ENCODE results near the gene BOLA3. TPM values are rescaled to one million over a fixed set of nuclear protein-coding genes. Genes with fewer than 3 reads are reported as not detected.

Gene BOLA3
- total and polyA plus RNA-seq, 2 donors (not counting 1 experiment from before 2014, with no cell fraction given): 6.5 to 8.5 TPM

DNA sequence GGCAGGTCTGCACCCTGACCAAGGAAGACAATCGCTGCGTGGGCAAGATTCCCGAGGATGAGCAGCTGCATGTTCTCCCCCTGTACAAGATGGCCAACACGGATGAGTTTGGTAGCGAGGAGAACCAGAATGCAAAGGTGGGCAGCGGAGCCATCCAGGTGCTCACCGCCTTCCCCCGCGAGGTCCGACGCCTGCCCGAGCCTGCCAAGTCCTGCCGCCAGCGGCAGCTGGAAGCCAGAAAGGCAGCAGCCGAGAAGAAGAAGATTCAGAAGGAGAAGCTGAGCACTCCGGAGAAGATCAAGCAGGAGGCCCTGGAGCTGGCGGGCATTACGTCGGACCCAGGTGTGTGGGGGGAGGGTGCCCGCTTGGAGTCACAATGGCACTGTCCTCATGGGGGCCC is 48.4 kb downstream of the BOLA3 start:
- Histone ChIP-seq H3K4me3 (ENCODE audit: control extremely low read depth in 1 of 5, extremely low read depth in 1 of 5, insufficient read depth in 1 of 5, low read depth in 2 of 5, low read length in 4 of 5) (no peak overlapping the region), H3K9ac (ENCODE audit: low read length) (no peak overlapping the region), H3K4me2 (replicated peaks; ENCODE audit: low read depth, low read length, poor library complexity, severe bottlenecking) (no peak overlapping the region), H4K20me1 (ENCODE audit: control insufficient read depth, insufficient read depth, low read length, poor library complexity, severe bottlenecking) (no peaks in the 10 kb centered on the region), H2AFZ (ENCODE audit: insufficient read depth, low read depth, low read length, poor library complexity, severe bottlenecking) (no peak overlapping the region), H3K9me3 (ENCODE audit: control extremely low read depth in 1 of 3, control insufficient read depth in 2 of 3, insufficient read depth in 1 of 3, low read length in 2 of 3) (no peaks in the 10 kb centered on the region), H3K27ac (ENCODE audit: low read length in 2 of 2) (no peak overlapping the region), H3K27me3 (replicated peaks in 1 of 4; ENCODE audit: control extremely low read depth in 1 of 4, control insufficient read depth in 3 of 4, insufficient read depth in 4 of 4, low read length in 3 of 4) (no peaks in the 10 kb centered on the region), H3K4me1 (ENCODE audit: control insufficient read depth in 2 of 2, insufficient read depth in 2 of 2, low read length in 2 of 2) (no peaks in the 10 kb centered on the region), H3K79me2 (ENCODE audit: control insufficient read depth, insufficient read depth, low read length) (no peaks in the 10 kb centered on the region), H3K36me3 (replicated peaks in 1 of 2; ENCODE audit: control extremely low read depth in 1 of 2, control insufficient read depth in 1 of 2, extremely low read depth in 1 of 2, insufficient read depth in 2 of 2, low read length in 1 of 2) (peaks cover 1 to 59% of the 10 kb centered on the region in 2 experiments)
- over 99% methylated on average over 20 of the region's 20 CpGs for whole genome bisulfite sequencing (ENCODE audit: insufficient coverage)
- ATAC-seq (ENCODE audit: low read depth): no peak
- ChIA-PET POLR2A (no interaction called here), CTCF (no interaction called here)
- Mint-ChIP-seq H3K4me1 (no peaks in the 10 kb centered on the region), H3K27me3 (no peaks in the 10 kb centered on the region), H3K4me3 (no peak overlapping the region), H3K9me3 (ENCODE audit: insufficient read depth) (no peaks in the 10 kb centered on the region), H3K27ac (no peak overlapping the region)
- TF ChIP-seq, protein P1, sequence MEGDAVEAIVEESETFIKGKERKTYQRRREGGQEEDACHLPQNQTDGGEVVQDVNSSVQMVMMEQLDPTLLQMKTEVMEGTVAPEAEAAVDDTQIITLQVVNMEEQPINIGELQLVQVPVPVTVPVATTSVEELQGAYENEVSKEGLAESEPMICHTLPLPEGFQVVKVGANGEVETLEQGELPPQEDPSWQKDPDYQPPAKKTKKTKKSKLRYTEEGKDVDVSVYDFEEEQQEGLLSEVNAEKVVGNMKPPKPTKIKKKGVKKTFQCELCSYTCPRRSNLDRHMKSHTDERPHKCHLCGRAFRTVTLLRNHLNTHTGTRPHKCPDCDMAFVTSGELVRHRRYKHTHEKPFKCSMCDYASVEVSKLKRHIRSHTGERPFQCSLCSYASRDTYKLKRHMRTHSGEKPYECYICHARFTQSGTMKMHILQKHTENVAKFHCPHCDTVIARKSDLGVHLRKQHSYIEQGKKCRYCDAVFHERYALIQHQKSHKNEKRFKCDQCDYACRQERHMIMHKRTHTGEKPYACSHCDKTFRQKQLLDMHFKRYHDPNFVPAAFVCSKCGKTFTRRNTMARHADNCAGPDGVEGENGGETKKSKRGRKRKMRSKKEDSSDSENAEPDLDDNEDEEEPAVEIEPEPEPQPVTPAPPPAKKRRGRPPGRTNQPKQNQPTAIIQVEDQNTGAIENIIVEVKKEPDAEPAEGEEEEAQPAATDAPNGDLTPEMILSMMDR (IDR thresholded peaks at IDR 0.05): no peak
- DNase-seq: no peak
- intact Hi-C loops (cut with micrococcal nuclease): no loop called here

DNA sequence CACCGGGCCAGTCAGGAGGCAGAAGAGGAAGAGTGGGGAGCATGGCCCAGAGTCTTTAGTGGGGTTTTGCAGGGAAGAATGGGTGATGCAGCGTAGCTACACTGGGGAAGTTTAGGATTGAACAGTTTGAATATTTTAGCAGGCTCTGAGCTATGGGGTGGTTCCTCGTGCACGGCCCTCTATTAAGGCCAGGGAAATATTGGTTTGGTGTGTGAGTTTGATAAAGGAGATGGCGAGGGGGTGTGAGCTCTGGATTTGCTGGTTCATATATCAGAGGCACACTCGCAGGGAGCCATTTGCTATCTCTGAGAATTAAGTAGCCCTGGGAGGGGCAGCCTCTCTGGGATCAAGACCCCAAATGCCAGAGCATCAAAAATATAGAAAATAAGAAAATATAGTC is 50.1 kb downstream of the BOLA3 start:
- H3K9me3 ChIP-seq (ENCODE audit: control extremely low read depth in 1 of 3, control insufficient read depth in 2 of 3, insufficient read depth in 1 of 3, low read length in 2 of 3): no peaks in the 10 kb centered on the region
- H3K9ac ChIP-seq (ENCODE audit: low read length): no peak overlapping the region
- H3K27me3 ChIP-seq (replicated peaks in 1 of 4; ENCODE audit: control extremely low read depth in 1 of 4, control insufficient read depth in 3 of 4, insufficient read depth in 4 of 4, low read length in 3 of 4): no peaks in the 10 kb centered on the region
- no peaks in the 10 kb centered on the region for H3K79me2 ChIP-seq (ENCODE audit: control insufficient read depth, insufficient read depth, low read length)
- Mint-ChIP-seq H3K9me3 (ENCODE audit: insufficient read depth) (no peaks in the 10 kb centered on the region), H3K4me3 (no peak overlapping the region), H3K27me3 (no peaks in the 10 kb centered on the region), H3K4me1 (no peaks in the 10 kb centered on the region), H3K27ac (no peak overlapping the region)
- CTCF ChIA-PET: interaction anchor here (1.5 kb wide), 1 partner anchor 274 kb away, joined by 3 read pairs; no protein-coding TSS in a partner anchor
- POLR2A ChIA-PET: no interaction called here
- 97% methylated on average over 5 of the region's 6 CpGs for WGBS (ENCODE audit: insufficient coverage)
- H3K4me3 ChIP-seq (ENCODE audit: control extremely low read depth in 1 of 5, extremely low read depth in 1 of 5, insufficient read depth in 1 of 5, low read depth in 2 of 5, low read length in 4 of 5): no peak overlapping the region
- no peak overlapping the region for H2AFZ ChIP-seq (ENCODE audit: insufficient read depth, low read depth, low read length, poor library complexity, severe bottlenecking)
- H3K36me3 ChIP-seq (replicated peaks in 1 of 2; ENCODE audit: control extremely low read depth in 1 of 2, control insufficient read depth in 1 of 2, extremely low read depth in 1 of 2, insufficient read depth in 2 of 2, low read length in 1 of 2): peaks cover 1 to 69% of the 10 kb centered on the region in 2 experiments
- H3K4me2 ChIP-seq (replicated peaks; ENCODE audit: low read depth, low read length, poor library complexity, severe bottlenecking): no peak overlapping the region
- no peaks in the 10 kb centered on the region for H4K20me1 ChIP-seq (ENCODE audit: control insufficient read depth, insufficient read depth, low read length, poor library complexity, severe bottlenecking)
- H3K27ac ChIP-seq (ENCODE audit: low read length in 2 of 2): no peak overlapping the region
- H3K4me1 ChIP-seq (ENCODE audit: control insufficient read depth in 2 of 2, insufficient read depth in 2 of 2, low read length in 2 of 2): no peaks in the 10 kb centered on the region
- TF ChIP-seq EZH2 (IDR thresholded peaks at IDR 0.05; ENCODE audit: borderline replicate concordance, insufficient read depth, low read depth, low read length, poor library complexity, severe bottlenecking): no peak
- TF ChIP-seq, protein P1 (IDR thresholded peaks at IDR 0.05): no peak
- intact Hi-C loops (cut with micrococcal nuclease): no loop called here
- ATAC-seq (ENCODE audit: low read depth) (no peak), DNase-seq (no peak)
